ENCODE data around the gene UCHL3. TPM values are rescaled to one million over a fixed set of nuclear protein-coding genes. Genes with fewer than 3 reads are reported as not detected.

UCHL3 gene
- total and polyA plus RNA-seq, 2 donors: 48.8 to 57.9 TPM

DNA sequence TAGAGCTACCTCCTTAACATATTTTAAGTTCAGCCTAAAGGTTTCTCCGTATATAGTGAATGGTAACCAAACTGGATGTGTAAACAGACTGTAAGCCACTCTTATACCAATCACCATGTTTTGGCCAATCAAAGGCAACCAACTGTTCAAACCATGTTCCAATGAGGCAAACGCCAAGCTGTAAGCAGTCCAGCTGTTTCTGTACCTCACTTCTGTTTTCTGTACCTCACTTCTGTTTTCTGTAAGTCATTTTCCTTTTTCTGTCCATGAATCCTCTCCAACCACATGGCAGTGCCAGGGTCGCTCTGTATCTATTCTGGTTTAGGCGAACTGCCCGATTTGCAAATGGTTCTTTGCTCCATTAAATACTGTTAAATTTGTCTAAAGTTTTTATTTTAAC, 36.3 kb upstream of the UCHL3 start:
- no peak for DNase-seq (ENCODE audit: low read depth in 6 of 9, low spot score in 9 of 9)
- Histone ChIP-seq H3K4me1 (ENCODE audit: control insufficient read depth in 2 of 2, insufficient read depth in 2 of 2, low read length in 2 of 2) (no peaks in the 10 kb centered on the region), H3K9me3 (ENCODE audit: control insufficient read depth in 2 of 2, insufficient read depth in 1 of 2, low read length in 1 of 2) (peaks cover 0 to 1% of the 10 kb centered on the region in 2 donors), H3K4me3 (ENCODE audit: low read length in 2 of 2) (no peak overlapping the region), H3K36me3 (ENCODE audit: control insufficient read depth in 2 of 2, insufficient read depth in 2 of 2, low read length in 1 of 2) (no peaks in the 10 kb centered on the region), H3K27me3 (ENCODE audit: control insufficient read depth in 2 of 2, insufficient read depth in 1 of 2, low read length in 1 of 2) (no peaks in the 10 kb centered on the region), H3K27ac (ENCODE audit: low read depth in 1 of 2, low read length in 1 of 2) (no peak overlapping the region)
- WGBS: 98% methylated on average over 5 of the region's 5 CpGs

GRCh38 chr13:75514080-75514995, 35.3 kb upstream of the UCHL3 start:
- H3K9me3 ChIP-seq (ENCODE audit: control insufficient read depth in 2 of 2, insufficient read depth in 1 of 2, low read length in 1 of 2): peaks cover 0 to 7% of the 10 kb centered on the region in 2 donors
- DNase-seq (ENCODE audit: low read depth in 6 of 9, low spot score in 9 of 9): no peak
- H3K4me1 ChIP-seq (ENCODE audit: control insufficient read depth in 2 of 2, insufficient read depth in 2 of 2, low read length in 2 of 2): no peaks in the 10 kb centered on the region
- H3K4me3 ChIP-seq (ENCODE audit: low read length in 2 of 2): no peak overlapping the region
- no peak overlapping the region for H3K27ac ChIP-seq (ENCODE audit: low read depth in 1 of 2, low read length in 1 of 2)
- no peaks in the 10 kb centered on the region for H3K27me3 ChIP-seq (ENCODE audit: control insufficient read depth in 2 of 2, insufficient read depth in 1 of 2, low read length in 1 of 2)
- no peaks in the 10 kb centered on the region for H3K36me3 ChIP-seq (ENCODE audit: control insufficient read depth in 2 of 2, insufficient read depth in 2 of 2, low read length in 1 of 2)
- 75% methylated on average over 3 of the region's 3 CpGs for WGBS

GRCh38 chr13:75518439-75519088, 31.0 kb upstream of the UCHL3 start:
- Histone ChIP-seq H3K4me3 (ENCODE audit: low read length in 2 of 2) (no peak overlapping the region), H3K27me3 (ENCODE audit: control insufficient read depth in 2 of 2, insufficient read depth in 1 of 2, low read length in 1 of 2) (no peaks in the 10 kb centered on the region), H3K4me1 (ENCODE audit: control insufficient read depth in 2 of 2, insufficient read depth in 2 of 2, low read length in 2 of 2) (no peaks in the 10 kb centered on the region), H3K36me3 (ENCODE audit: control insufficient read depth in 2 of 2, insufficient read depth in 2 of 2, low read length in 1 of 2) (no peaks in the 10 kb centered on the region), H3K9me3 (ENCODE audit: control insufficient read depth in 2 of 2, insufficient read depth in 1 of 2, low read length in 1 of 2) (peaks cover 0 to 14% of the 10 kb centered on the region in 2 donors), H3K27ac (ENCODE audit: low read depth in 1 of 2, low read length in 1 of 2) (no peak overlapping the region)
- WGBS: 96% methylated on average over 30 of the region's 30 CpGs
- no peak for DNase-seq (ENCODE audit: low read depth in 6 of 9, low spot score in 9 of 9)

DNA sequence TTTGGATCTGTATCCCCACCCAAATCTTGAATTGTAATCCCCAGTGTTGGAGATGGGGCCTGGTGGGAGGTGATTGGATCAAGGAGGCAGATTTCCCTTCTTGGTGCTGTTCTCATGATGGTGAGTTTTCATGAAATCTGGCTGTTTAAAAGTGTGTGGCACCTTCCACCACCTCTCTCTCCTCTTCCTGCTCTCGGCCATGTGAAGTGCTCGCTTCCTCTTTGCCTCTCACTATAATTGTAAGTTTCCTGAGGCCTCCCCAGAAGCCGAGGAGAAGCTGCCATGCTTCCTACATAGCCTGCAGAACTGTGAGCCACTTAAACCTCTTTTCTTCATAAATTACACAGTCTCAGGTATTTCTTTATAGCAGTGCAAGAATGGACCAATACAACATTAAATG, 27.6 kb upstream of the UCHL3 start:
- 81% methylated on average over 3 of the region's 3 CpGs for WGBS
- no peaks in the 10 kb centered on the region for H3K4me1 ChIP-seq (ENCODE audit: control insufficient read depth in 2 of 2, insufficient read depth in 2 of 2, low read length in 2 of 2)
- H3K27ac ChIP-seq (ENCODE audit: low read depth in 1 of 2, low read length in 1 of 2): no peak overlapping the region
- peaks cover 0 to 14% of the 10 kb centered on the region in 2 donors for H3K9me3 ChIP-seq (ENCODE audit: control insufficient read depth in 2 of 2, insufficient read depth in 1 of 2, low read length in 1 of 2)
- H3K4me3 ChIP-seq (ENCODE audit: low read length in 2 of 2): no peak overlapping the region
- H3K27me3 ChIP-seq (ENCODE audit: control insufficient read depth in 2 of 2, insufficient read depth in 1 of 2, low read length in 1 of 2): no peaks in the 10 kb centered on the region
- peaks cover 7 to 12% of the 10 kb centered on the region in 2 donors for H3K36me3 ChIP-seq (ENCODE audit: control insufficient read depth in 2 of 2, insufficient read depth in 2 of 2, low read length in 1 of 2)
- DNase-seq (ENCODE audit: low read depth in 6 of 9, low spot score in 9 of 9): no peak

DNA sequence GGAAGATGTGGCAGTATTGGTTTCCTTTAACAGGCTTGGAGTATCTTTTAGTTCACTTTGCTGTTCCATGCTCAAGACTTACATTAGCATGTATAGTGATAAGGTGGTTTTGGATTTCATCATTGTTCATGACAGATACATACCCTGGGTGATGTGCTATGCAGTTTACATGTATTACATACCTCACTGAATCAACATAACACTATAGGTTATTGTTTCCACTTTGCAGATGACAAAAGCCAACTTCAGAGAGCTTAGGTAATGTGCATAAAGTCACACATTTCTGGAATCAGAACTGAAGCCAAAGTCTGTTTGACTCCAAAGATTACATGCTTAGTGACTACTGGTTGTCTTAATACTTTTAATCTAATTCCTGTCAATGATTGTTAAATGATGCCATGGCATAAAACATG, 19.0 kb upstream of the UCHL3 start:
- Histone ChIP-seq H3K36me3 (ENCODE audit: control insufficient read depth in 2 of 2, insufficient read depth in 2 of 2, low read length in 1 of 2) (peaks cover 1 to 33% of the 10 kb centered on the region in 2 donors), H3K9me3 (ENCODE audit: control insufficient read depth in 2 of 2, insufficient read depth in 1 of 2, low read length in 1 of 2) (no peaks in the 10 kb centered on the region), H3K4me1 (ENCODE audit: control insufficient read depth in 2 of 2, insufficient read depth in 2 of 2, low read length in 2 of 2) (no peaks in the 10 kb centered on the region), H3K27ac (ENCODE audit: low read depth in 1 of 2, low read length in 1 of 2) (no peak overlapping the region), H3K4me3 (ENCODE audit: low read length in 2 of 2) (no peak overlapping the region), H3K27me3 (ENCODE audit: control insufficient read depth in 2 of 2, insufficient read depth in 1 of 2, low read length in 1 of 2) (no peaks in the 10 kb centered on the region)
- peak in 1 of 9 donors; percentile 16 for DNase-seq (ENCODE audit: low read depth in 6 of 9, low spot score in 9 of 9)

- Histone ChIP-seq H3K27ac (ENCODE audit: low read depth in 1 of 2, low read length in 1 of 2) (no peak overlapping the region), H3K9me3 (ENCODE audit: control insufficient read depth in 2 of 2, insufficient read depth in 1 of 2, low read length in 1 of 2) (no peaks in the 10 kb centered on the region), H3K4me1 (ENCODE audit: control insufficient read depth in 2 of 2, insufficient read depth in 2 of 2, low read length in 2 of 2) (peaks cover 3 to 10% of the 10 kb centered on the region in 2 donors), H3K4me3 (ENCODE audit: low read length in 2 of 2) (no peak overlapping the region), H3K36me3 (ENCODE audit: control insufficient read depth in 2 of 2, insufficient read depth in 2 of 2, low read length in 1 of 2) (peaks cover 0 to 21% of the 10 kb centered on the region in 2 donors), H3K27me3 (ENCODE audit: control insufficient read depth in 2 of 2, insufficient read depth in 1 of 2, low read length in 1 of 2) (no peaks in the 10 kb centered on the region)
- no peak for DNase-seq (ENCODE audit: low read depth in 6 of 9, low spot score in 9 of 9)
- 97% methylated on average over 1 of the region's 1 CpG for WGBS
Measured at GRCh38 chr13:75533861-75534260, 15.7 kb upstream of the UCHL3 start.

GRCh38 chr13:75537401-75538365, 11.9 kb upstream of the UCHL3 start, which contains the start of gene COMMD6:
TSS of gene COMMD6 (minus strand) at chr13:75537841. CDS start at chr13:75537805, 36 bp downstream.
- H3K36me3 ChIP-seq (ENCODE audit: control insufficient read depth in 2 of 2, insufficient read depth in 2 of 2, low read length in 1 of 2): peaks cover 0 to 18% of the 10 kb centered on the region in 2 donors
- H3K4me3 ChIP-seq (ENCODE audit: low read length in 2 of 2): peak within 1 kb of the TSS; percentile 81 to 87
- peak within 1 kb of the TSS in 1 of 2 donors; percentile 53 for H3K27ac ChIP-seq (ENCODE audit: low read depth in 1 of 2, low read length in 1 of 2)
- no peaks in the 10 kb centered on the region for H3K9me3 ChIP-seq (ENCODE audit: control insufficient read depth in 2 of 2, insufficient read depth in 1 of 2, low read length in 1 of 2)
- DNase-seq (ENCODE audit: low read depth in 6 of 9, low spot score in 9 of 9): peak; percentile 50 to 89 (median 66)
- peaks cover 3 to 10% of the 10 kb centered on the region in 2 donors for H3K4me1 ChIP-seq (ENCODE audit: control insufficient read depth in 2 of 2, insufficient read depth in 2 of 2, low read length in 2 of 2)
- under 1% methylated on average over 51 of the region's 51 CpGs for WGBS
- H3K27me3 ChIP-seq (ENCODE audit: control insufficient read depth in 2 of 2, insufficient read depth in 1 of 2, low read length in 1 of 2): no peaks in the 10 kb centered on the region

DNA sequence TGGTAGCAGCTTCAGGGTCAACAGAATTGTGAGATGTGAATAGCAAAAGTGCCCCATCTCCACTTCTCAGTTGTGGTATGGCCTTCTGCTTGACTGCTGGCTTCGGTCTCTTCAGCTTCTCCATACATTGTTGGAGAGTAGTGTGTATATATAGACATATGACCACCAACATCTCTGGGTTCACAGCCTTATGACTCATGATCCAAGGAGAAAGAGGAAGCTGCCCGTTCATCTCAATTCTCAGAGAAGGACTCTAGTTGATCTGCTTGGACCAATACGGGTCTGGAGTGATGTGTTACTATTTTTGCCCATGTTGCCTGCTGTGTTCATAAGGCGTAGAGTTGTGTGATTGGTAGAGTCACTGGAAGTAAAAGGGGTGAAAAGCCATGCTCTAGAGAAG, 8.3 kb upstream of the UCHL3 start:
- Histone ChIP-seq H3K4me3 (ENCODE audit: low read length in 2 of 2) (no peak overlapping the region), H3K9me3 (ENCODE audit: control insufficient read depth in 2 of 2, insufficient read depth in 1 of 2, low read length in 1 of 2) (no peaks in the 10 kb centered on the region), H3K27ac (ENCODE audit: low read depth in 1 of 2, low read length in 1 of 2) (no peak overlapping the region), H3K36me3 (ENCODE audit: control insufficient read depth in 2 of 2, insufficient read depth in 2 of 2, low read length in 1 of 2) (no peaks in the 10 kb centered on the region), H3K27me3 (ENCODE audit: control insufficient read depth in 2 of 2, insufficient read depth in 1 of 2, low read length in 1 of 2) (no peaks in the 10 kb centered on the region), H3K4me1 (ENCODE audit: control insufficient read depth in 2 of 2, insufficient read depth in 2 of 2, low read length in 2 of 2) (peaks cover 3 to 9% of the 10 kb centered on the region in 2 donors)
- no peak for DNase-seq (ENCODE audit: low read depth in 6 of 9, low spot score in 9 of 9)
- WGBS: 79% methylated on average over 4 of the region's 4 CpGs
